H9 (cell line): ENCODE measurements around the gene PDE5A. TPM values are rescaled to one million over a fixed set of nuclear protein-coding genes. Genes with fewer than 3 reads are reported as not detected.

ENCODE experiments used
- DNase-seq: peaks from one replicate; pipeline ENCODE4 v3.0.0-alpha.2; 2017
- H2AFZ ChIP-seq: one replicate; pipeline ENCODE4 v1.6.1; 2013; ENCODE audit warnings: mild to moderate bottlenecking, low read length, control low read depth, moderate library complexity
- H2AK5ac ChIP-seq: 2 replicates; pipeline ENCODE4 v1.6.1; 2013; ENCODE audit warnings: low read length, control low read depth, mixed read lengths; ENCODE audit not compliant: insufficient read length
- H2BK120ac ChIP-seq: one replicate; pipeline ENCODE4 v1.6.1; 2013; ENCODE audit warnings: low read depth, mild to moderate bottlenecking, low read length, control low read depth, inconsistent platforms; ENCODE audit not compliant: poor library complexity, severe bottlenecking
- H2BK12ac ChIP-seq: 2 replicates; pipeline ENCODE4 v1.6.1; 2013; ENCODE audit warnings: low read length, control low read depth, mixed read lengths, low read depth; ENCODE audit not compliant: insufficient read length
- H2BK15ac ChIP-seq: 2 replicates; pipeline ENCODE4 v1.6.1; 2013; ENCODE audit warnings: low read depth, low read length, control low read depth
- H2BK20ac ChIP-seq: one replicate; pipeline ENCODE4 v1.6.1; 2013; ENCODE audit warnings: low read depth, mild to moderate bottlenecking, low read length, control low read depth, inconsistent platforms; ENCODE audit not compliant: poor library complexity, severe bottlenecking
- H2BK5ac ChIP-seq: 2 replicates; pipeline ENCODE4 v1.6.1; 2013; ENCODE audit warnings: low read length, control low read depth, mixed read lengths; ENCODE audit not compliant: insufficient read length
- H3K14ac ChIP-seq: 2 replicates; pipeline ENCODE4 v1.6.1; 2013; ENCODE audit warnings: low read length, control low read depth; ENCODE audit not compliant: insufficient read depth
- H3K18ac ChIP-seq: 2 replicates; pipeline ENCODE4 v1.6.1; 2013; ENCODE audit warnings: low read depth, mild to moderate bottlenecking, mixed read lengths, low read length, control low read depth; ENCODE audit not compliant: insufficient read length
- H3K23ac ChIP-seq: 2 replicates; pipeline ENCODE4 v1.6.1; 2013; ENCODE audit warnings: low read length, control low read depth, mixed read lengths, low read depth; ENCODE audit not compliant: insufficient read length
- H3K23me2 ChIP-seq: 2 replicates; pipeline ENCODE4 v1.6.1; 2013; ENCODE audit warnings: low read depth, mild to moderate bottlenecking, mixed read lengths, low read length, control low read depth; ENCODE audit not compliant: insufficient read length, poor library complexity, severe bottlenecking
- H3K27ac ChIP-seq: 2 replicates; pipeline ENCODE4 v1.5.1; 2013; ENCODE audit warnings: low read length, control low read depth, mixed read lengths, low read depth; ENCODE audit not compliant: insufficient read length
- H3K27me3 ChIP-seq: 2 replicates; pipeline ENCODE4 v1.6.1; 2013; ENCODE audit warnings: low read length, control low read depth, inconsistent platforms; ENCODE audit not compliant: insufficient read depth
- H3K4ac ChIP-seq: 2 replicates; pipeline ENCODE4 v1.6.1; 2013; ENCODE audit warnings: low read depth, mild to moderate bottlenecking, control low read depth, inconsistent platforms, low read length, moderate library complexity
- H3K4me1 ChIP-seq: 2 replicates; pipeline ENCODE4 v1.6.1; 2013; ENCODE audit warnings: low read length, control low read depth, inconsistent platforms; ENCODE audit not compliant: insufficient read depth
- H3K4me2 ChIP-seq: 2 replicates; pipeline ENCODE4 v1.6.1; 2013; ENCODE audit warnings: low read length, control low read depth, mixed read lengths; ENCODE audit not compliant: insufficient read length, insufficient read depth
- H3K56ac ChIP-seq: 2 replicates; pipeline ENCODE4 v1.6.1; 2013; ENCODE audit warnings: low read depth, mild to moderate bottlenecking, mixed read lengths, low read length, control low read depth; ENCODE audit not compliant: insufficient read length
- H3K79me1 ChIP-seq: 2 replicates; pipeline ENCODE4 v1.6.1; 2013; ENCODE audit warnings: low read depth, mild to moderate bottlenecking, moderate library complexity, low read length, control low read depth, inconsistent platforms; ENCODE audit not compliant: insufficient read depth, poor library complexity, severe bottlenecking
- H3K79me2 ChIP-seq: 2 replicates; pipeline ENCODE4 v1.6.1; 2013; ENCODE audit warnings: low read length, control low read depth, inconsistent platforms; ENCODE audit not compliant: insufficient read depth
- H3K9ac ChIP-seq: 2 replicates; pipeline ENCODE4 v1.6.1; 2013; ENCODE audit warnings: low read length, control low read depth, mixed read lengths; ENCODE audit not compliant: insufficient read length; ENCODE audit errors: extremely low read depth
- H3K9me3 ChIP-seq: one replicate; pipeline ENCODE4 v1.6.1; 2013; ENCODE audit warnings: low read depth, low read length, inconsistent platforms; ENCODE audit not compliant: control insufficient read depth
- H3T11ph ChIP-seq: one replicate; pipeline ENCODE4 v1.6.1; 2013; ENCODE audit warnings: mild to moderate bottlenecking, low read length, control low read depth, inconsistent platforms
- H4K20me1 ChIP-seq: one replicate; pipeline ENCODE4 v1.6.1; 2013; ENCODE audit not compliant: control insufficient read depth, insufficient read length, insufficient read depth
- H4K5ac ChIP-seq: 2 replicates; pipeline ENCODE4 v1.6.1; 2013; ENCODE audit warnings: low read depth, mild to moderate bottlenecking, mixed read lengths, low read length, control low read depth; ENCODE audit not compliant: insufficient read length
- H4K8ac ChIP-seq: replicated peaks from 2 replicates; pipeline ENCODE4 v1.6.1; 2013; ENCODE audit warnings: low read length, control low read depth, mixed read lengths, low read depth; ENCODE audit not compliant: insufficient read length
- H4K91ac ChIP-seq: 2 replicates; pipeline ENCODE4 v1.6.1; 2013; ENCODE audit warnings: low read depth, mild to moderate bottlenecking, moderate library complexity, mixed read lengths, low read length, control low read depth; ENCODE audit not compliant: insufficient read length
- H3K27ac Mint-ChIP-seq, 3 experiments: 2 replicates in 2 of 3; 3 replicates in 1 of 3; pipeline ENCODE4 v1.8.0; 2020 to 2021; ENCODE audit warnings: mixed read lengths in 3 of 3, mild to moderate bottlenecking in 1 of 3, moderate library complexity in 1 of 3
- H3K27me3 Mint-ChIP-seq: 2 replicates; pipeline ENCODE4 v1.8.0; 2021; ENCODE audit warnings: low read depth, mild to moderate bottlenecking, moderate library complexity, mixed read lengths
- H3K36me3 Mint-ChIP-seq, 3 experiments: 2 replicates in 2 of 3; 3 replicates in 1 of 3; pipeline ENCODE4 v1.8.0; 2020 to 2021; ENCODE audit warnings: low read depth in 3 of 3, mixed read lengths in 3 of 3; ENCODE audit not compliant: insufficient read depth in 1 of 3
- H3K4me1 Mint-ChIP-seq, 2 experiments: 2 replicates each; pipeline ENCODE4 v1.8.0; 2020; ENCODE audit warnings: mixed read lengths in 2 of 2
- H3K4me3 Mint-ChIP-seq, 2 experiments: 2 replicates in 1 of 2; 3 replicates in 1 of 2; pipeline ENCODE4 v1.8.0; 2020 to 2021; ENCODE audit warnings: mild to moderate bottlenecking in 2 of 2, mixed read lengths in 2 of 2, moderate library complexity in 1 of 2
- H3K9me3 Mint-ChIP-seq, 2 experiments: 2 replicates in 1 of 2; 3 replicates in 1 of 2; pipeline ENCODE4 v1.8.0; 2020; ENCODE audit warnings: mild to moderate bottlenecking in 2 of 2, mixed read lengths in 2 of 2, moderate library complexity in 1 of 2
- WGBS: extraction: QIAGEN DNeasy Blood & Tissue Kit; methylation state at CpG from one replicate; pipeline ENCODE4 v1.1.7; 2013; ENCODE audit warnings: missing lambda C conversion rate, low lambda C conversion rate, mixed read lengths; ENCODE audit not compliant: insufficient read length; ENCODE audit errors: extremely low coverage; 5-methylcytosine and 5-hydroxymethylcytosine counted together
- total RNA-seq: library from RNA; stranded (reverse); gene quantifications from 2 replicates; pipeline ENCODE4 v1.2.1, GENCODE V29; 2021
- TF ChIP-seq, protein P1 (sequence below): fragments of 200-600 bp; sonication (generic); conservative IDR thresholded peaks from 3 replicates; pipeline ENCODE4 v1.8.0; 2021; ENCODE audit warnings: antibody characterized with exemption, mild to moderate bottlenecking

PDE5A gene
- total RNA-seq, 1 experiment from 2014 or later: 15.7 TPM

DNA sequence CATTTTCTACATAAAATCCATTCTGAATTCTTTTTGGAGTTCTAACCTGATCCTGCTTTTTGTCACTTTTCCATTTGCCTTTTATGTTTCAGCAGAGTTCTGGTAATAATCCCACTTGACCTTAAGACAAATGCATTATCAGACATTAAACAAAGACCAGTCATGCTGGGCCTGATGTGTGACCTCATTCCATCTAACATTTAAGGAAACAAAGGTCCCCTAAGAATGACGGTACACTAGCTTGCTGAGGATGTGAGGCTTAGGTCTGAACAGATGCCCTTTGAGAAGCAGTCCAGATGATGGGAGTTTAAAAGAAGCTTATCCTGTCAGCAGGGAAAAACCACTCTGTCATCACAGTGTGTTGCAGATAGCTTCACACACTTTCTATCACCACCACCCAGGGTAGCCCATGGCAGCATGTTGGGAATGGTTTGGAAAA lies 38.1 kb upstream of the PDE5A start:
- Histone ChIP-seq H3K27me3 (no peaks in the 10 kb centered on the region), H2BK120ac (no peak overlapping the region), H3K14ac (no peak overlapping the region), H3K79me1 (no peaks in the 10 kb centered on the region), H4K20me1 (no peaks in the 10 kb centered on the region), H3K4ac (no peak overlapping the region), H3K9me3 (no peaks in the 10 kb centered on the region), H3K18ac (no peak overlapping the region), H4K5ac (no peak overlapping the region), H3K27ac (no peak overlapping the region), H3K9ac (no peak overlapping the region), H2AK5ac (no peak overlapping the region), H3K56ac (no peak overlapping the region), H4K8ac (no peak overlapping the region), H2BK5ac (no peak overlapping the region), H3K4me1 (0 out of 2 replicates have a peak, but pooled peaks cover 2% of the 10 kb centered on the region), H3K23ac (no peak overlapping the region), H3K79me2 (no peaks in the 10 kb centered on the region), H2BK20ac (no peak overlapping the region), H2AFZ (no peak overlapping the region), H3K4me2 (no peak overlapping the region), H3T11ph (no peak overlapping the region), H2BK15ac (no peak overlapping the region), H4K91ac (no peak overlapping the region), H3K23me2 (no peaks in the 10 kb centered on the region), H2BK12ac (no peak overlapping the region)
- Mint-ChIP-seq H3K36me3 (no peaks in the 10 kb centered on the region), H3K9me3 (no peaks in the 10 kb centered on the region), H3K4me3 (no peak overlapping the region), H3K27ac (no peak overlapping the region; a peak in 1 of 7 replicates), H3K27me3 (no peaks in the 10 kb centered on the region), H3K4me1 (peaks cover 6 to 8% of the 10 kb centered on the region in 2 experiments; a peak in 3 of 4 replicates)
- WGBS: no CpG with 5 or more reads among the region's 1 CpG
- DNase-seq: no peak
- TF ChIP-seq, protein P1, sequence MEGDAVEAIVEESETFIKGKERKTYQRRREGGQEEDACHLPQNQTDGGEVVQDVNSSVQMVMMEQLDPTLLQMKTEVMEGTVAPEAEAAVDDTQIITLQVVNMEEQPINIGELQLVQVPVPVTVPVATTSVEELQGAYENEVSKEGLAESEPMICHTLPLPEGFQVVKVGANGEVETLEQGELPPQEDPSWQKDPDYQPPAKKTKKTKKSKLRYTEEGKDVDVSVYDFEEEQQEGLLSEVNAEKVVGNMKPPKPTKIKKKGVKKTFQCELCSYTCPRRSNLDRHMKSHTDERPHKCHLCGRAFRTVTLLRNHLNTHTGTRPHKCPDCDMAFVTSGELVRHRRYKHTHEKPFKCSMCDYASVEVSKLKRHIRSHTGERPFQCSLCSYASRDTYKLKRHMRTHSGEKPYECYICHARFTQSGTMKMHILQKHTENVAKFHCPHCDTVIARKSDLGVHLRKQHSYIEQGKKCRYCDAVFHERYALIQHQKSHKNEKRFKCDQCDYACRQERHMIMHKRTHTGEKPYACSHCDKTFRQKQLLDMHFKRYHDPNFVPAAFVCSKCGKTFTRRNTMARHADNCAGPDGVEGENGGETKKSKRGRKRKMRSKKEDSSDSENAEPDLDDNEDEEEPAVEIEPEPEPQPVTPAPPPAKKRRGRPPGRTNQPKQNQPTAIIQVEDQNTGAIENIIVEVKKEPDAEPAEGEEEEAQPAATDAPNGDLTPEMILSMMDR: no peak
